A549 (cell line): ENCODE results near the gene LTBP4.

Experiments
- EP300 ChIP-seq, 2 experiments: fragments of >200 bp; sonication (Bioruptor Twin); formaldehyde crosslinking; IDR thresholded peaks; 2 replicates in 1 of 2; 3 replicates in 1 of 2; pipeline ENCODE4 v1.6.1; 2016 to 2017
- JUN ChIP-seq, 2 experiments: fragments of >200 bp; sonication (Bioruptor Twin); formaldehyde crosslinking; IDR thresholded peaks; 2 replicates in 1 of 2; 3 replicates in 1 of 2; pipeline ENCODE4 v1.6.1; 2016 to 2017
- SMC3 ChIP-seq: fragments of >200 bp; sonication (Bioruptor Twin); formaldehyde crosslinking; IDR thresholded peaks from 3 replicates; pipeline ENCODE4 v1.6.1; 2018; ENCODE audit warnings: inconsistent platforms

DNA sequence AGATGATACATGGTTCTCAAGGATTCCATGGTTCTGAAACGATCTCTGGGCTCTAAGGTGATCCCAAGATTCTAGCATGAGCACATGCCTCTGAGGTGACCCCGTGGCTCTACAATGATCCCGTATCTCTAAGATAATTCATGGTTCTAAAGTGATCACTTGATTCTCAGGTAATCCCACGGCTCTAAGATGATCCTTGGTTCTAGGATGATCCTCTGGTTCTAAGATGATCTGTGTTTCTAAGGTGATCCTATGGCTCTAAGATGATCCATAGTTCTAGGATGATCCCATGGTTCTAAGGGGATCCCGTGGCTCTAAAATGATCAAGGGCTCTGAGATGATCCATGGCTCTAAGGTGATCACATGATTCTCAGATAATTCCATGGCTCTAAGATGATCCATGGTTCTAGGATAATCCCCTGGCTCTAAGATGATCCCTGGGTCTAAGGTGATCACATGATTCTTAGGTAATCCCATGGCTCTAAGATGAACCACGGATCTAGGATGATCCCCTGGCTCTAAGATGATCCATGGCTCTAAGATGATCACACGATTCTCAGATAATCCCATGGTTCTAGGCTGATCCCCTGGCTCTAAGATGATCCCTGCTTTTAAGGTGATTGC lies 67.9 kb downstream of the LTBP4 start:
- TF ChIP-seq SMC3, result no peak
- no peak for TF ChIP-seq EP300 (IDR thresholded peaks at IDR 0.05)
- no peak for TF ChIP-seq JUN (IDR thresholded peaks at IDR 0.05)
